Right ventricle myocardium inferior (tissue), 1 donor: ENCODE measurements around the gene NTRK3. TPM values are rescaled to one million over a fixed set of nuclear protein-coding genes. Genes with fewer than 3 reads are reported as not detected.

Source experiments
- ATAC-seq: fragments of 200-7000 bp; cut with Tn5 transposase; one replicate; pipeline ENCODE4 v1.9.1; 2020; ENCODE audit warnings: mild to moderate bottlenecking, moderate library complexity
- DNase-seq: peaks from one replicate; pipeline ENCODE4 v3.0.0; 2021; ENCODE audit errors: missing footprints
- intact Hi-C: fragments of 100-400 bp; cut with DNase I; formaldehyde crosslinking; loops from one replicate; pipeline ENCODE4 v1.11.0; 2022
- total RNA-seq: library from RNA; stranded (reverse); fragmentation: NEBNext Ultra II Directional; extraction: Animal tissue kit (Norgen Biotek cat#: 25700); gene quantifications from one replicate; pipeline ENCODE4 v1.2.1, GENCODE V29; 2021
- donor health status: DM: no; HTN: yes; CAD: no; lungs with severe emphysema.

Gene NTRK3
- total RNA-seq, 1 donor from 2014 or later, result 5.1 TPM

DNA sequence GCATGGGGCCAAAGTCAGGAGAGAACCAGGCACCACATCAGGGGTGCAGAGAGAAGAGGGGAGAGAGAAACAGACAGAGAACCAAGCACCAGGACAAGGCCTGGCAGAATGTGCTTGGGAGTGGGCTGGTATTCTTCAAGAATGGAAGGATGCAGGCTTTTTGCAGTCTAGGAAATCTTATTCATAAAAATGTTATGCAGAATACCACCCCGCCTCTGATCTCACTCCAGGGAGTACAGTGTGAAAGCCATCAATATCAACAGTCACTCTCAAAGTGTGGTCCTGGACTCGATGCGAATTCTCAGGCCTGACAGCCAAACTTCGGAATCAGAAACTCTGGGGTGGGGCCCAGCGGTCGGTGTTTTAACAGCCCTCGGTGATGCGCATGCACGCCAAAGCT lies 16.9 kb downstream of the NTRK3 start:
- intact Hi-C loops, result no loop called here
- no peak for ATAC-seq
- no peak for DNase-seq

- ATAC-seq, result peak; percentile 37
- no peak for DNase-seq
- intact Hi-C loops, result no loop called here
These were observed 17.7 kb downstream of the NTRK3 start for GRCh38 chr15:88238618-88239430.

GRCh38 chr15:88234711-88235110 lies 21.8 kb downstream of the NTRK3 start:
- no peak for DNase-seq
- intact Hi-C loops, result no loop called here

DNA sequence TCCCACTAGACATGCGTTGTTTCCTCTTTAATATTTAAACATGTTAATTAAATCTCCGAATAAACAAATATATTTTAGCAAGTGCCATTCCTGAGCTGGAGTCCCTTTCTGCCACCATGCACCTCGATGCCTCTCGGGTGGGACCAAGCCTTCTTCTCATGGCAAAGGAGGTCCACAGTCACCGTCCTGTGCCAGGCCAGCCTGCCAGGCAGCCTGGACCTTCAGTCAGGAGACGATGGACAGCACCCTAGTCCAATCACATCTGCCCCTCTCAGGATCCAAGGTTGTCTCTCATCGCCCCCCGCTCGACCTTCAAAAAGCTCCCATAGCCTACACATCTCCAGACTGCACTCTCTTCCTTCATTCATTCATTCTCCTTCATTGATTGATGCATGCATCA lies 22.6 kb downstream of the NTRK3 start:
- ATAC-seq, result no peak
- no peak for DNase-seq
- intact Hi-C loops, result no loop called here

More at GRCh38 chr15:88234711-88235110, 21.8 kb downstream of the NTRK3 start:
- ATAC-seq, result no peak

DNA sequence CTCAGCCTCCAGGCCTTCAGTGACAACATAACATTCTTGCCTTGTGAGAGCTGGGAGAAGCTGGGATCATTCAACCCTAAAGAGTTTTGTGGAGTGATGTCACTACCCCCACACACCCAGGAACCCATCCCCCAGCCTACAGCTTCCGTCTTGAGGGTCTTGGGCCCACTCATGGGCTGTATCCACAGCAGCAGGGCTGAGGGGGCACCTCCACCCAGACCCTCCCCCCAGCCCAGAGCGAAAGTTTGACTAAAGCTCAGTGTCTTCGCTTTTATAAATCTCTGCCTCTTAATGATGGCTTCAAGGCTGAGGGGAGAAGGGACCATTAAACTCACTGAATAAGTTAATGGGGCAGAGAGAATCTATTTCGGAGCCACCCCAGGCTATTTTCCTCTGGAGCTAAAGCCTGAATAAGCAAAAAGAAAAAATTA lies 23.8 kb downstream of the NTRK3 start:
- ATAC-seq, result no peak
- intact Hi-C loops, result no loop called here
- no peak for DNase-seq

- no peak for ATAC-seq
- no peak for DNase-seq
- intact Hi-C loops, result no loop called here
These were observed 24.5 kb downstream of the NTRK3 start for GRCh38 chr15:88231909-88232644.

DNA sequence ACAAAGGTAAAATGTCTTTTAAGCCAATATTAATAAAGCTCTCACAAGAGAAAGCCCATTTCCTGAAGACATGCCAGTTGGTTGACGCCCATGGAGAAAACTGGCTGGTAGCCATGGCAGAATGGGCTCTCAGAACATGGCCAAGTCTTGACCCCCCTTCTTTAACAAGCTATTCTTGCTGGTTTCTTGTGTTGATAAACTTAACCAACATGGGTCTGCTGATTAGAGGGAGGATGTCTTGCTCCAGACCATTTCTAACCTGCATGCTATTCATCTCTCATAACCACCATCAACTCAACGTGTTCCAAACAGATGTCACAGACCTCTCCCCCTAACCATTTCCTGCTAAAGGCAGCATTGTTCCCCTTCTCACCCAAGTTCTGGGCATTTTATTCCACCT lies 25.7 kb downstream of the NTRK3 start:
- DNase-seq, result no peak
- ATAC-seq, result no peak
- intact Hi-C loops, result no loop called here

DNA sequence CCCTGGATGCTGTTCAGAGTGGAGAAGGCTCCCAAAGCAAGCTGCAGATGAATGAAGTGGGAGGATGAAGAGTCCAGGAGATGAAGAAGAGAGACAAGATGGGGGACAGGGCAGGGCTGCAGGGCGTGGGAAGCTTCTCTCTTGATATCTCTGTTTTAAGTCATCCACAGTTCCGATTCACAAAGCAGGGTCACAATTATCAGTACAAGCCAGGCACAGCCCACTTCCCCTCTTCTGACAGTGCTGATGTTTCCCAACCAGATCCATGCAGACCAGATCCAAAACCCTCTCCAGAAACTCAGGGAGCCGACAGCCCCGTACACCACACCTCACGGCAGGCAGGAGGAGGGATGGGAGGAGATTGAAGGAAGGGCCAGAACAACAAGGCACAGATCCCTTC lies 31.1 kb downstream of the NTRK3 start:
- DNase-seq (no peak), ATAC-seq (no peak)
- intact Hi-C loops, result no loop called here

DNA sequence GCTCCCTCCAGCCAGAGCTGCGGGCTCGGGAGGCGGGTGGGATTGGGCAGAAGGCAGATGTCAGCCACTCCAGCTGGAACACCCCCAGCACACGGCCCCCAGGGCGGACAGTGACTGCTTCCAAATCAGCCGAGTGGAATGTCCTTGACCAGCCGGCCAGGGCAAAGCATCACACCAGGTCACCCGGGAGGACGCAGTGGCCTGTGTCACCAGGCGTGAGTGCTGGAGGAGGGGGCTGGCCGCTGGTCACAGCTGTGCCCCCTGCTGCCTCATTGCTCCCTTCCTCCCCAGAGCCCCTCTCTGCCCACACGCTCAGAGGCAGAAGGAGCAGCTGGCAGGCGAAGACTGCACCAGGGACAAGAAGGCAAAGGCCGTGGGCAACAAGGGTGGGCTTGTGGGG lies 33.5 kb downstream of the NTRK3 start:
- intact Hi-C loops, result no loop called here
- ATAC-seq (no peak), DNase-seq (no peak)

DNA sequence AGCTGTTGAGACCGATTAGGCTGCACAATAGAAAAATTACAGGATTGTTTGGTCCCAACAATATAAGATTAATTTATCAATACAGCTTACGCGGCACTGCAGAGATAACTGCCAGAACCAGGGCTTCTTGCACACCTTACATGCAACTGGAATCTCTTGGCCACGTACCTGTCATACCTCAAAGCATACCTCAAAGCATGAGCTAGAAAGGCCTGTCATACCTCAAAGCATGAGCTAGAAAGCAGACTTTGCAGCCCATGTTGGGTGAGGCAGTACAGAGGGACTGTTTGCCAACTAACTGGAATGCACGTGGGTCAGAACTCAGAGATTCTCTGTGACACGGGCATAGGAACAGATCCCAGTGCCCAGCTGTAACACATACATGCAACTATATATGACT lies 34.7 kb downstream of the NTRK3 start:
- ATAC-seq (no peak), DNase-seq (no peak)
- intact Hi-C loops, result no loop called here

DNA sequence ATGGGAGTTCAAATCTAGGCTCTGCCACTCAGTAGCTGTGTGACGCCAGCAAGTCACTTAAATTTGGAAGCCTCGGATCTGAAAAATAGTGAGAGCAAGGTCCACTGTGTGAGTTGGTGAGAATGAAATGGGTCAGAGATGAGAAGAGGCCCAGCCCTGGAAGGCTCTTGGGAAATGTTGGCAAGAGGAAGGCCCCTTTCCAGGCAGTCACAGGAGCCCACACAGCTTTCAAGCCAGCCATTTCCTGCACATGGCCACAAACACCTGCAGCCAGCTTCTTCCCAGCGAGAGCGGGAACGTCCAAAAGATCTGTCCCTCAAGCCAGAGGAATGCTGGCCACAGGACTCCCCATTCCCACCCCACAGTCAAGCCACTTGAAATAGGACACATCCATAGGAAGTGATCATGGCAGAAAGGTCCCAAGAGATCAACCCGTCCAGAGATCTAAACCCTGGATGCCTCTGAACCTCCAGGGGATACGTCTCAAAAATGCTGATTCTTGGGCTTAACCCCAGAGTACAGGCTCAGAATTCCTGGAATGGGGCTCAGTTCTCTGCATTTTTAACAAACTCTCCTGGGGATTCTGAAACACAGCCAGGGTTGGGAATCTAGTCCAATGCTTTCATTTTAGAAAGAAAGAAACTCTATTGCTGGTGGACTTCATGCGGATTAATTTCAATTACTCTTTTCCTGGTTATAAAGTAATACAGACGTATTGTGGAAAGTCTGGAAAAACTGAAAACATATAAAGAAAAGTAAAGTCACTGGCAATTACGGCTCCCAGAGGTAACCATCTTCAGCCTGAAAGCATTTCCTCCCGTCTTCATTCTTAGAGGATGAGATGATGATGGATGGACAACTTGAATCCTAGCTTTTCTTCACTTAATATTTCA lies 35.9 kb downstream of the NTRK3 start:
- no peak for ATAC-seq
- intact Hi-C loops, result no loop called here
- no peak for DNase-seq

- ATAC-seq, result no peak
- intact Hi-C loops, result no loop called here
- DNase-seq, result no peak
These were observed 36.9 kb downstream of the NTRK3 start for GRCh38 chr15:88219623-88220022.

GRCh38 chr15:88218557-88219221 lies 37.9 kb downstream of the NTRK3 start:
- DNase-seq, result no peak
- no peak for ATAC-seq
- intact Hi-C loops, result no loop called here

DNA sequence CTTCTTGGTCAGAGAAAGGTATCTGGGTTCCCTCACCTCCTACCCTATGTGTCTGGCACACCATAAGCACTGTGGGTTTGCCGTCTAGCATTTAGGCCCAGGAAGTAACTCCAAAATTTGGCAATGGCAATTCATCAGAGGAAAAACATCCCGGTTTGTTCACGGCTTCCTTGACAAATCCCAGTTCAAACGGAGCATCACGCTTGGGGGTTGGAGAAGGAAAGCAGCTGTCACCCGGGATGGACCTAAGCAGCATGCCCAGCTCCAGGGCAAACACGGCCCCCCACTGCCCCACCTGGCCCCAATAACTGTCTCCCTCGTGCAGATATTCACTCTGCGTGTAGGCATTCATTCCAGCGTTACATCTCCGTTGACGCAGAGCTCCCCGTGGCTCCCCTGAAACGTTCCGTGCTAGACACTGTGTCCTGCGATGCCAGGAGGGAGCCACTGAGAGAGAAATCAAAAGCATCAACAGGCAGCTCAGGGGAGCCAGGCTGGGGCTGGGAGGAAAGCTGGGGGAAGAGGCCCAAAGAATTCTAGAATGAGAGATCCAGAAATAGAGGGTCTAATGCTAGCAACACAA lies 41.4 kb downstream of the NTRK3 start:
- no peak for DNase-seq
- ATAC-seq, result no peak
- intact Hi-C loops, result no loop called here

DNA sequence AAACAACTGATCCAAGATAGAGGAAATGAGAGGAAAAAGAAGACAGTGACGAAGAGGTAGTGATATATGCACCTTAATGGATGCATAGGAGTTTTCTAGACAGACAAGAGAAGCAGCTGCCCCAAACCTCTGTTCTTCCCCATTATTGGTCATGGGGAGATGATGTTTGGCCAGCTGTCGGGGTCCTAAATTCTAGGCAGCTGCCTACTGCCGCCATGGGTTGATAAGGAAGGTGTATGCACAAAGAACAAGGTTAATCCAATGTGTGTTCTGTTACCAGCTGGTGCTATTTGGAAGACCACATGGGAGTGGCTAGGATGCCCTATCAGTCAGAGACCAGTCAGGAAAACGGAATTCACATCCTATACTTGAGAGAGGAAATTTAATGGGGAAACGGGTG lies 47.4 kb downstream of the NTRK3 start:
- no peak for ATAC-seq
- intact Hi-C loops, result no loop called here
- DNase-seq, result no peak

GRCh38 chr15:88208396-88208795 lies 48.1 kb downstream of the NTRK3 start:
- ATAC-seq (no peak), DNase-seq (no peak)
- intact Hi-C loops, result no loop called here

DNA sequence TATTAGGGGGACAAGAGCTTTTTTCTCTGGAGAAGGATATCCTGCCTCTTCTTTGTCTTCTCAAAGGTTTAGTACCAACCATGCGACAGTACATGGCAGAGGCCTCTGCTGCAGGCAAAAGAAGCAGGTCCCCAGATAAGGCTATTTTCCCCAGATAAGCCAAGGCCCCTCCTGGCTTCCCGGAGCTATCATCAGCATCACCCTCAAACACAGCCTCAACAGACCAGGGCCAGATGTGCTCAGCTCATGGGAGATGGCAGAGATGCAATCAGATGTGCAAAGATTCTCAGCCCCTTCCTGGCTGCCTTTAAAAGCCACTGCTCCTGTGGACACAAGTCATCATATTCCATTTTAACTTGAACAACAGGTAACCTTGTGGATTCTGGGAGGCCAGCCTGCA lies 49.0 kb downstream of the NTRK3 start:
- intact Hi-C loops, result no loop called here
- ATAC-seq, result no peak

GRCh38 chr15:88204584-88204983 lies 52.0 kb downstream of the NTRK3 start:
- no peak for ATAC-seq
- intact Hi-C loops, result no loop called here
- no peak for DNase-seq

More for the DNA sequence above, 49.0 kb downstream of the NTRK3 start:
- DNase-seq, result no peak

- ATAC-seq (no peak), DNase-seq (no peak)
- intact Hi-C loops, result no loop called here
These were observed 54.3 kb downstream of the NTRK3 start for GRCh38 chr15:88202231-88202630.
